ENCODE results near the gene CTDSPL2. TPM values are rescaled to one million over a fixed set of nuclear protein-coding genes. Genes with fewer than 3 reads are reported as not detected.
"Not testable (repeated sequence)": the region's sequence is repeated elsewhere in the genome, so short reads cannot be mapped to it uniquely, and the experiment has no call there.

The CTDSPL2 gene
- total and polyA plus RNA-seq, 2 experiments from 2014 or later = 42.2 to 86.2 TPM

DNA sequence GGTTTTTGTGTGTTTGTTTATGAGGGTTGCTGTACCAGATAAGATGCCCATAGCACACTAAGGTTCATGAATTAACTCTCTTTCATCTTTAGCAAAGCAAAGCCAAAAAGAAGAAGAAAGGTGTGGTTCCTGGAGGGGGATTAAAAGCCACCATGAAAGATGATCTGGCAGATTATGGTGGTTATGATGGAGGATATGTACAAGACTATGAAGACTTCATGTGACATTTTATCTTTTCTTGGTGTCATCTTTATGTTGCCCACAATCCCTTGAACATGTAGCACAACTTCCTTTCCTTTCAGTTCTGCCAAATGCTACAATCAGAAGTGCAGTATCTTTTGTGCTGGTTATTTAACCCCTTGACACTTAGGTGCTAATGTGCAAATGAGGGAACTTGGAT lies 133.5 kb downstream of the CTDSPL2 start:
- H3K27ac Mint-ChIP-seq, H3K4me1 Mint-ChIP-seq: not testable (repeated sequence)
- peaks cover 91% of the 10 kb centered on the region for H3K36me3 Mint-ChIP-seq (ENCODE audit: low read depth)

DNA sequence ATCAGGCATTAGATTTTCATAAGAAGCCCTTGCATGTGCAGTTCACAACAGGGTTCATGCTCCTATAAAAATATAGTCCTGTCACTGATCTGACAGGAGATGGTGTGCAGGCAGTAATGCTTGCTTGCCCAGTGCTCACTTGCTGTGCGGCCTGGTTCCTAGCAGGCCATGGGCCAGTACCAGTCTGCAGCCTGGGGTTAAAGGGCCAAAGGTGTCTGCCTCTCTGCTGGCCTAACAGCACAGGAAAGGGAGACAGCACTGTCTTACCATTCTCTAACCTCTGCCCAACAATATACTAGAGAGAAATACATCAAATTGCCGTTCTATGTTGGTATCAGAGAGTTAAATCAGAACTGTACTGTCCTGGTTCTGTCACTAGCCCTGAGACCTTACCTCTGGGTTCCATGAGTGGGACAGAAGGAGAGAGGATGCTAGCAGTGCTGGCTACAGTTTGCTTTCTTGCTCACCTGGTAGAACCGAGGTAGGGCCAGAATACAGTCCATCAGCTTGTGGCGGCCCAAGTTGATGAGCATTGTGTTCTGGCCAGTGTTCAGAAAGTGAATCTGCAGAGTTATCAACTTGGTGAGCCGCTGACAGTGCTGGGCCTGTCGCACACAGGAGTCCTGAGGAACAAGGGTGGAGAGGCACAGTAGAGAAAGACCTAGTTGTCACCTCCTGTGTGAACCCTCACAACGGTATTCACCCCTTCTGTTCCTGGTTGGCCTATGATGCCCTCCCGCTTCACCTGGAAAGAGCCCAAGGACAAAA lies 138.1 kb downstream of the CTDSPL2 start:
- no peaks in the 10 kb centered on the region for H3K9me2 ChIP-seq (ENCODE audit: insufficient read depth)
- peaks cover 56% of the 10 kb centered on the region for H3K36me3 ChIP-seq (ENCODE audit: insufficient read depth)
- H3K27ac ChIP-seq (ENCODE audit: low read depth) = no peak overlapping the region
- Mint-ChIP-seq H3K27ac (no peak overlapping the region), H3K4me1 (no peaks in the 10 kb centered on the region), H3K4me3 (no peak overlapping the region), H3K36me3 (ENCODE audit: low read depth) (peaks cover 76% of the 10 kb centered on the region), H3K27me3 (ENCODE audit: insufficient read depth, low read depth, poor library complexity) (peaks cover 5% of the 10 kb centered on the region), H3K9me3 (peaks cover 34% of the 10 kb centered on the region)
- no peak overlapping the region for H3K4me3 ChIP-seq
- no peak for ATAC-seq
- TF ChIP-seq STAT1 (IDR thresholded peaks at IDR 0.05; ENCODE audit: unreplicated experiment) (no peak), EZH2phosphoT487 (IDR thresholded peaks at IDR 0.05; ENCODE audit: unreplicated experiment) (no peak), EZH2 (IDR thresholded peaks at IDR 0.05; ENCODE audit: low read depth, unreplicated experiment) (no peak), JUNB (IDR thresholded peaks at IDR 0.05; ENCODE audit: unreplicated experiment) (no peak)
- H3F3A ChIP-seq (replicated peaks; ENCODE audit: low read depth) = peaks cover 17% of the 10 kb centered on the region; the same call in 1 of the 2 replicates
- H2AFZ ChIP-seq = no peak overlapping the region
- no peaks in the 10 kb centered on the region for H3K27me3 ChIP-seq (ENCODE audit: insufficient read depth)
- H3K4me1 ChIP-seq (ENCODE audit: insufficient read depth) = no peaks in the 10 kb centered on the region
- no peaks in the 10 kb centered on the region; the same call in 1 of the 2 replicates for H4K20me1 ChIP-seq (replicated peaks; ENCODE audit: insufficient read depth)
- H3K4me2 ChIP-seq = no peak overlapping the region
- DNase-seq (ENCODE audit: low spot score) = no peak
- no peaks in the 10 kb centered on the region for H3K79me2 ChIP-seq (replicated peaks; ENCODE audit: insufficient read depth)

More for the DNA sequence above, 133.5 kb downstream of the CTDSPL2 start:
- H3K4me2 ChIP-seq; H3K9me2 ChIP-seq (ENCODE audit: insufficient read depth); H2AFZ ChIP-seq; DNase-seq (ENCODE audit: low spot score); H3K27me3 Mint-ChIP-seq (ENCODE audit: insufficient read depth, low read depth, poor library complexity); H3K79me2 ChIP-seq (replicated peaks; ENCODE audit: insufficient read depth); H3K4me3 ChIP-seq; ATAC-seq; H3K4me1 ChIP-seq (ENCODE audit: insufficient read depth); H4K20me1 ChIP-seq (replicated peaks; ENCODE audit: insufficient read depth); H3F3A ChIP-seq (replicated peaks; ENCODE audit: low read depth); H3K27ac ChIP-seq (ENCODE audit: low read depth); H3K27me3 ChIP-seq (ENCODE audit: insufficient read depth); H3K4me3 Mint-ChIP-seq: not testable (repeated sequence)
- peaks cover 71% of the 10 kb centered on the region for H3K36me3 ChIP-seq (ENCODE audit: insufficient read depth)
- H3K9me3 Mint-ChIP-seq = peaks cover 26% of the 10 kb centered on the region

DNA sequence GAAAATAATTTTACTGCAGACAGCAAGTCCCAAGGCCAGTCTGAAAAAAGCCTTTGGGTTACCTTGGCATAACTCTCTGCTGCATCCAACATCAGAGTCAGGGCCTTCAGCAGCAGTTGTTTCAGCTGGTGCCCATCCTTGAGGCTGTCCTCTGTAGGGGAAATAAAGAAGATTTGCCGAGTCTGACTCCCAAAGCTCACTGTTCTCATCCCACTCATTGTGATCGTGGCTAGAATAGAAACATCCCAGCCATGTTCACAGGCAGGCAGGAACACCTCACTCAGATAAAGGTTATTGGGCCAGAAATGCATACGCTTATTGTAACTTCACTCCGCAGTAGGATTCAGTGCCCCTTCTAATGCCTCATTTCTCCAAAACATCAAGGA lies 138.7 kb downstream of the CTDSPL2 start:
- no peak overlapping the region for H3K4me2 ChIP-seq
- H3K79me2 ChIP-seq (replicated peaks; ENCODE audit: insufficient read depth) = no peaks in the 10 kb centered on the region
- H3F3A ChIP-seq (replicated peaks; ENCODE audit: low read depth) = peaks cover 17% of the 10 kb centered on the region; the same call in 1 of the 2 replicates
- no peaks in the 10 kb centered on the region for H3K27me3 ChIP-seq (ENCODE audit: insufficient read depth)
- ATAC-seq = no peak
- no peaks in the 10 kb centered on the region for H3K4me1 ChIP-seq (ENCODE audit: insufficient read depth)
- H2AFZ ChIP-seq = no peak overlapping the region
- Mint-ChIP-seq H3K36me3 (ENCODE audit: low read depth) (peaks cover 71% of the 10 kb centered on the region), H3K27me3 (ENCODE audit: insufficient read depth, low read depth, poor library complexity) (peaks cover 5% of the 10 kb centered on the region), H3K4me1 (no peaks in the 10 kb centered on the region), H3K9me3 (peaks cover 34% of the 10 kb centered on the region), H3K27ac (no peak overlapping the region), H3K4me3 (no peak overlapping the region)
- no peaks in the 10 kb centered on the region; the same call in 1 of the 2 replicates for H4K20me1 ChIP-seq (replicated peaks; ENCODE audit: insufficient read depth)
- H3K9me2 ChIP-seq (ENCODE audit: insufficient read depth) = no peaks in the 10 kb centered on the region
- no peak overlapping the region for H3K4me3 ChIP-seq
- no peak overlapping the region for H3K27ac ChIP-seq (ENCODE audit: low read depth)
- peaks cover 50% of the 10 kb centered on the region for H3K36me3 ChIP-seq (ENCODE audit: insufficient read depth)
- DNase-seq (ENCODE audit: low spot score) = no peak
- TF ChIP-seq, protein P1, sequence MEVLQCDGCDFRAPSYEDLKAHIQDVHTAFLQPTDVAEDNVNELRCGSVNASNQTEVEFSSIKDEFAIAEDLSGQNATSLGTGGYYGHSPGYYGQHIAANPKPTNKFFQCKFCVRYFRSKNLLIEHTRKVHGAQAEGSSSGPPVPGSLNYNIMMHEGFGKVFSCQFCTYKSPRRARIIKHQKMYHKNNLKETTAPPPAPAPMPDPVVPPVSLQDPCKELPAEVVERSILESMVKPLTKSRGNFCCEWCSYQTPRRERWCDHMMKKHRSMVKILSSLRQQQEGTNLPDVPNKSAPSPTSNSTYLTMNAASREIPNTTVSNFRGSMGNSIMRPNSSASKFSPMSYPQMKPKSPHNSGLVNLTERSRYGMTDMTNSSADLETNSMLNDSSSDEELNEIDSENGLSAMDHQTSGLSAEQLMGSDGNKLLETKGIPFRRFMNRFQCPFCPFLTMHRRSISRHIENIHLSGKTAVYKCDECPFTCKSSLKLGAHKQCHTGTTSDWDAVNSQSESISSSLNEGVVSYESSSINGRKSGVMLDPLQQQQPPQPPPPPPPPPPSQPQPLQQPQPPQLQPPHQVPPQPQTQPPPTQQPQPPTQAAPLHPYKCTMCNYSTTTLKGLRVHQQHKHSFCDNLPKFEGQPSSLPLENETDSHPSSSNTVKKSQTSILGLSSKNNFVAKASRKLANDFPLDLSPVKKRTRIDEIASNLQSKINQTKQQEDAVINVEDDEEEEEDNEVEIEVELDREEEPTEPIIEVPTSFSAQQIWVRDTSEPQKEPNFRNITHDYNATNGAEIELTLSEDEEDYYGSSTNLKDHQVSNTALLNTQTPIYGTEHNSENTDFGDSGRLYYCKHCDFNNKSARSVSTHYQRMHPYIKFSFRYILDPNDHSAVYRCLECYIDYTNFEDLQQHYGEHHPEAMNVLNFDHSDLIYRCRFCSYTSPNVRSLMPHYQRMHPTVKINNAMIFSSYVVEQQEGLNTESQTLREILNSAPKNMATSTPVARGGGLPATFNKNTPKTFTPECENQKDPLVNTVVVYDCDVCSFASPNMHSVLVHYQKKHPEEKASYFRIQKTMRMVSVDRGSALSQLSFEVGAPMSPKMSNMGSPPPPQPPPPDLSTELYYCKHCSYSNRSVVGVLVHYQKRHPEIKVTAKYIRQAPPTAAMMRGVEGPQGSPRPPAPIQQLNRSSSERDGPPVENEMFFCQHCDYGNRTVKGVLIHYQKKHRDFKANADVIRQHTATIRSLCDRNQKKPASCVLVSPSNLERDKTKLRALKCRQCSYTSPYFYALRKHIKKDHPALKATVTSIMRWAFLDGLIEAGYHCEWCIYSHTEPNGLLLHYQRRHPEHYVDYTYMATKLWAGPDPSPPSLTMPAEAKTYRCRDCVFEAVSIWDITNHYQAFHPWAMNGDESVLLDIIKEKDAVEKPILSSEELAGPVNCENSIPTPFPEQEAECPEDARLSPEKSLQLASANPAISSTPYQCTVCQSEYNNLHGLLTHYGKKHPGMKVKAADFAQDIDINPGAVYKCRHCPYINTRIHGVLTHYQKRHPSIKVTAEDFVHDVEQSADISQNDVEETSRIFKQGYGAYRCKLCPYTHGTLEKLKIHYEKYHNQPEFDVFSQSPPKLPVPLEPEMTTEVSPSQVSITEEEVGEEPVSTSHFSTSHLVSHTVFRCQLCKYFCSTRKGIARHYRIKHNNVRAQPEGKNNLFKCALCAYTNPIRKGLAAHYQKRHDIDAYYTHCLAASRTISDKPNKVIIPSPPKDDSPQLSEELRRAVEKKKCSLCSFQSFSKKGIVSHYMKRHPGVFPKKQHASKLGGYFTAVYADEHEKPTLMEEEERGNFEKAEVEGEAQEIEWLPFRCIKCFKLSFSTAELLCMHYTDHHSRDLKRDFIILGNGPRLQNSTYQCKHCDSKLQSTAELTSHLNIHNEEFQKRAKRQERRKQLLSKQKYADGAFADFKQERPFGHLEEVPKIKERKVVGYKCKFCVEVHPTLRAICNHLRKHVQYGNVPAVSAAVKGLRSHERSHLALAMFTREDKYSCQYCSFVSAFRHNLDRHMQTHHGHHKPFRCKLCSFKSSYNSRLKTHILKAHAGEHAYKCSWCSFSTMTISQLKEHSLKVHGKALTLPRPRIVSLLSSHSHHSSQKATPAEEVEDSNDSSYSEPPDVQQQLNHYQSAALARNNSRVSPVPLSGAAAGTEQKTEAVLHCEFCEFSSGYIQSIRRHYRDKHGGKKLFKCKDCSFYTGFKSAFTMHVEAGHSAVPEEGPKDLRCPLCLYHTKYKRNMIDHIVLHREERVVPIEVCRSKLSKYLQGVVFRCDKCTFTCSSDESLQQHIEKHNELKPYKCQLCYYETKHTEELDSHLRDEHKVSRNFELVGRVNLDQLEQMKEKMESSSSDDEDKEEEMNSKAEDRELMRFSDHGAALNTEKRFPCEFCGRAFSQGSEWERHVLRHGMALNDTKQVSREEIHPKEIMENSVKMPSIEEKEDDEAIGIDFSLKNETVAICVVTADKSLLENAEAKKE (CRISPR knock-in tag; IDR thresholded peaks at IDR 0.05) = no peak
- TF ChIP-seq, protein P2, sequence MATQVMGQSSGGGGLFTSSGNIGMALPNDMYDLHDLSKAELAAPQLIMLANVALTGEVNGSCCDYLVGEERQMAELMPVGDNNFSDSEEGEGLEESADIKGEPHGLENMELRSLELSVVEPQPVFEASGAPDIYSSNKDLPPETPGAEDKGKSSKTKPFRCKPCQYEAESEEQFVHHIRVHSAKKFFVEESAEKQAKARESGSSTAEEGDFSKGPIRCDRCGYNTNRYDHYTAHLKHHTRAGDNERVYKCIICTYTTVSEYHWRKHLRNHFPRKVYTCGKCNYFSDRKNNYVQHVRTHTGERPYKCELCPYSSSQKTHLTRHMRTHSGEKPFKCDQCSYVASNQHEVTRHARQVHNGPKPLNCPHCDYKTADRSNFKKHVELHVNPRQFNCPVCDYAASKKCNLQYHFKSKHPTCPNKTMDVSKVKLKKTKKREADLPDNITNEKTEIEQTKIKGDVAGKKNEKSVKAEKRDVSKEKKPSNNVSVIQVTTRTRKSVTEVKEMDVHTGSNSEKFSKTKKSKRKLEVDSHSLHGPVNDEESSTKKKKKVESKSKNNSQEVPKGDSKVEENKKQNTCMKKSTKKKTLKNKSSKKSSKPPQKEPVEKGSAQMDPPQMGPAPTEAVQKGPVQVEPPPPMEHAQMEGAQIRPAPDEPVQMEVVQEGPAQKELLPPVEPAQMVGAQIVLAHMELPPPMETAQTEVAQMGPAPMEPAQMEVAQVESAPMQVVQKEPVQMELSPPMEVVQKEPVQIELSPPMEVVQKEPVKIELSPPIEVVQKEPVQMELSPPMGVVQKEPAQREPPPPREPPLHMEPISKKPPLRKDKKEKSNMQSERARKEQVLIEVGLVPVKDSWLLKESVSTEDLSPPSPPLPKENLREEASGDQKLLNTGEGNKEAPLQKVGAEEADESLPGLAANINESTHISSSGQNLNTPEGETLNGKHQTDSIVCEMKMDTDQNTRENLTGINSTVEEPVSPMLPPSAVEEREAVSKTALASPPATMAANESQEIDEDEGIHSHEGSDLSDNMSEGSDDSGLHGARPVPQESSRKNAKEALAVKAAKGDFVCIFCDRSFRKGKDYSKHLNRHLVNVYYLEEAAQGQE (IDR thresholded peaks at IDR 0.05; ENCODE audit: unreplicated experiment) = no peak
